Ovary (tissue), 9 donors: Measurements from ENCODE around the gene GALNT17. TPM values are rescaled to one million over a fixed set of nuclear protein-coding genes. Genes with fewer than 3 reads are reported as not detected.

Experiments used
- DNase-seq, 5 donors: peaks; one replicate each; pipeline ENCODE4 v3.0.0-alpha.2; 2019 to 2020
- H3K27ac ChIP-seq, 2 donors: fragments of 200-600 bp; one replicate each; pipeline versions ENCODE4 v1.5.1 to v1.8.0; 2019 to 2022
- H3K27me3 ChIP-seq: fragments of 200-600 bp; one replicate; pipeline ENCODE4 v1.8.0; 2022
- H3K36me3 ChIP-seq: fragments of 200-600 bp; sonication (generic); one replicate; pipeline ENCODE4 v1.5.1; 2019
- H3K4me1 ChIP-seq: one replicate; pipeline ENCODE4 v1.8.1; 2013; ENCODE audit warnings: mild to moderate bottlenecking, moderate library complexity; ENCODE audit not compliant: insufficient read depth
- H3K4me3 ChIP-seq: fragments of 200-600 bp; sonication (generic); one replicate; pipeline ENCODE4 v1.5.1; 2017
- H3K9me3 ChIP-seq, 2 donors: fragments of 200-600 bp in 1 of 2; sonication (generic) in 1 of 2; one replicate each; pipeline versions ENCODE4 v1.5.1 to v1.8.1; 2013 to 2019; ENCODE audit warnings: mild to moderate bottlenecking in 1 of 2, moderate library complexity in 1 of 2
- EP300 ChIP-seq: sonication (generic); formaldehyde crosslinking; IDR thresholded peaks from one replicate; pipeline ENCODE4 v1.6.1; 2017; ENCODE audit warnings: antibody characterized with exemption
- POLR2A ChIP-seq: fragments of 450-650 bp; IDR thresholded peaks from one replicate; pipeline ENCODE4 v1.6.1; 2017; ENCODE audit warnings: antibody characterized with exemption, mild to moderate bottlenecking, moderate library complexity
- WGBS, 3 donors: extraction: QIAGEN DNeasy Blood & Tissue Kit in 1 of 3; methylation state at CpG; one replicate each; pipeline versions ENCODE4 v1.1.5 to v1.1.7; 2013 to 2017; 5-methylcytosine and 5-hydroxymethylcytosine counted together
- intact Hi-C, 4 donors: fragments of 100-400 bp; cut with DNase I; formaldehyde crosslinking; loops; one replicate each; pipeline versions ENCODE4 v1.11.0 to v1.15.1; 2022 to 2023
- polyA plus RNA-seq, 2 donors: library from polyadenylated mRNA; stranded (reverse); fragments of 200-250 nt in 1 of 2; fragments of 350-450 nt in 1 of 2; fragmentation: Illumina TruSeq in 1 of 2; extraction: RNeasy Lipid Tissue Mini Kit (QIAGEN cat#74804) in 1 of 2; gene quantifications; one replicate each; pipeline ENCODE4 v1.2.3, GENCODE V29; 2013 to 2014
- total RNA-seq, 7 donors: library from RNA; depleted of rRNA in 2 of 7; stranded (reverse); fragments of >200 nt in 2 of 7; fragmentation: NEBNext Ultra II Directional in 3 of 7; extraction: Animal tissue kit (Norgen Biotek cat#: 25700) in 3 of 7; gene quantifications; one replicate each; pipeline versions ENCODE4 v1.1.0 to v1.2.4, GENCODE V29; 2016 to 2023
- TF ChIP-seq, protein P1 (sequence below), 3 donors: fragments of 450-650 bp in 2 of 3; fragments of 200-600 bp in 1 of 3; IDR thresholded peaks; one replicate each; pipeline versions ENCODE4 v1.5.1 to v1.8.0; 2016 to 2022; ENCODE audit warnings: antibody characterized with exemption in 3 of 3, mild to moderate bottlenecking in 1 of 3
- donor health status: DM: no; HTN: no; CAD: no; lungs with moderate emphysema.
- donor health status: DM: no; HTN: no; CAD: no.
- donor health status: Bipolar disorder and iron deficiency.
- donor health status: DM: yes; HTN: yes; CAD: no.
- donor health status: DM: no; HTN: no; CAD: no.
- donor health status: DM: yes; HTN: yes; CAD: no.

The GALNT17 gene
- total and polyA plus RNA-seq, 9 donors: 13.4 to 90.1 (median 57.1) TPM

DNA sequence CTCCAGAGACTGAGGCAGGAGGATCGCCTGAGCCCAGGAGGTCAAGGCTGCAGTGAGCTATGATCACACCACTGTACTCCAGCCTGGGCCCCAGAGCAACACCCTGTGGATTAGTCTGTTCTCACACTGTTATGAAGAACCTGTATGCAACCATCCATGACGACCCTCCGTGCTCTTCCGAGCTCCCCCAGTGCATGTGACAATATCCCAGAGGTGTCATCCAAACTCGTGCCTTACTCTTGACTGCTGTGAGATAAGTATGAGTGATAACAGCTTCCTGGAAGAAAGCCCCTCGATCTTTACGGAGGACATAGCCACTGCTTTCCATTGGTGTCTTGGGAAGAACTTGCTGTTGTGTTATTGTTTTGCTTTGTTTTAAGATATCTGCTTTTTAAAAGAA is 591.9 kb downstream of the GALNT17 start:
- H3K27ac ChIP-seq: no peak overlapping the region
- no peaks in the 10 kb centered on the region for H3K27me3 ChIP-seq
- H3K9me3 ChIP-seq: no peaks in the 10 kb centered on the region
- DNase-seq: no peak
- intact Hi-C loops: no loop called here
- TF ChIP-seq, protein P1, sequence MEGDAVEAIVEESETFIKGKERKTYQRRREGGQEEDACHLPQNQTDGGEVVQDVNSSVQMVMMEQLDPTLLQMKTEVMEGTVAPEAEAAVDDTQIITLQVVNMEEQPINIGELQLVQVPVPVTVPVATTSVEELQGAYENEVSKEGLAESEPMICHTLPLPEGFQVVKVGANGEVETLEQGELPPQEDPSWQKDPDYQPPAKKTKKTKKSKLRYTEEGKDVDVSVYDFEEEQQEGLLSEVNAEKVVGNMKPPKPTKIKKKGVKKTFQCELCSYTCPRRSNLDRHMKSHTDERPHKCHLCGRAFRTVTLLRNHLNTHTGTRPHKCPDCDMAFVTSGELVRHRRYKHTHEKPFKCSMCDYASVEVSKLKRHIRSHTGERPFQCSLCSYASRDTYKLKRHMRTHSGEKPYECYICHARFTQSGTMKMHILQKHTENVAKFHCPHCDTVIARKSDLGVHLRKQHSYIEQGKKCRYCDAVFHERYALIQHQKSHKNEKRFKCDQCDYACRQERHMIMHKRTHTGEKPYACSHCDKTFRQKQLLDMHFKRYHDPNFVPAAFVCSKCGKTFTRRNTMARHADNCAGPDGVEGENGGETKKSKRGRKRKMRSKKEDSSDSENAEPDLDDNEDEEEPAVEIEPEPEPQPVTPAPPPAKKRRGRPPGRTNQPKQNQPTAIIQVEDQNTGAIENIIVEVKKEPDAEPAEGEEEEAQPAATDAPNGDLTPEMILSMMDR (IDR thresholded peaks at IDR 0.05): no peak
- TF ChIP-seq EP300 (no peak), POLR2A (no peak)
- H3K4me1 ChIP-seq: peaks cover 1% of the 10 kb centered on the region
- H3K36me3 ChIP-seq: no peaks in the 10 kb centered on the region
- 25 to 41% (median 31%) methylated on average over 7 of the region's 7 CpGs for WGBS, 3 donors
- H3K4me3 ChIP-seq: no peak overlapping the region

GRCh38 chr7:71727347-71727746 is 595.4 kb downstream of the GALNT17 start:
- Histone ChIP-seq H3K36me3 (no peaks in the 10 kb centered on the region), H3K4me1 (peaks cover 1% of the 10 kb centered on the region), H3K4me3 (no peak overlapping the region), H3K27ac (no peak overlapping the region), H3K9me3 (no peaks in the 10 kb centered on the region), H3K27me3 (no peaks in the 10 kb centered on the region)
- TF ChIP-seq POLR2A (no peak), EP300 (no peak)
- TF ChIP-seq, protein P1 (IDR thresholded peaks at IDR 0.05): no peak
- intact Hi-C loops: no loop called here
- WGBS, 3 donors: 88 to 95% (median 92%) methylated on average over 1 of the region's 1 CpG
- no peak for DNase-seq

DNA sequence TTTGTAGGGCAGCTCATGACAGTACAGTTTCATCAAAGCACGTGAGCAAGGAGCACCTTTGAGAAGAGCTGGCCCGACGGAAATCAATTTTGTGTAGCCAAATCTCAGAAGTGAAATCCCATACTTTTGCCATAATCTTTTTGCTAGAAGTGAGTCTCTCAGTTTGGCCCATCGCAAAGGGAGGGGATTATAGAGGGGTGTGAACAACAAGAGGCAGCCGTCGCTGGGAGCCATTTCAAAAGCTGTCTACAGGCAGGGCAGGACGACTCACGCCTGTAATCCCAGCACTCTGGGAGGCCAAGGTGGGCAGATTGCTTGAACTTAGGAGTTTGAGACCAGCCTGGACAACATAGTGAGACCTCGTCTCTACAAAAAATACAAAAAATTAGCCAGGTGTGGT is 599.8 kb downstream of the GALNT17 start:
- no peaks in the 10 kb centered on the region for H3K9me3 ChIP-seq
- TF ChIP-seq POLR2A (no peak), EP300 (no peak)
- TF ChIP-seq, protein P1 (IDR thresholded peaks at IDR 0.05): no peak
- DNase-seq: no peak
- H3K27ac ChIP-seq: no peak overlapping the region
- H3K4me1 ChIP-seq: no peaks in the 10 kb centered on the region
- WGBS, 3 donors: 92 to 93% (median 92%) methylated on average over 9 of the region's 9 CpGs
- H3K36me3 ChIP-seq: no peaks in the 10 kb centered on the region
- no peaks in the 10 kb centered on the region for H3K27me3 ChIP-seq
- intact Hi-C loops: loop anchor here (2.0 to 10.0 kb wide), 6 partner anchors 497 to 907 kb away; no protein-coding TSS in a partner anchor
- H3K4me3 ChIP-seq: no peak overlapping the region

DNA sequence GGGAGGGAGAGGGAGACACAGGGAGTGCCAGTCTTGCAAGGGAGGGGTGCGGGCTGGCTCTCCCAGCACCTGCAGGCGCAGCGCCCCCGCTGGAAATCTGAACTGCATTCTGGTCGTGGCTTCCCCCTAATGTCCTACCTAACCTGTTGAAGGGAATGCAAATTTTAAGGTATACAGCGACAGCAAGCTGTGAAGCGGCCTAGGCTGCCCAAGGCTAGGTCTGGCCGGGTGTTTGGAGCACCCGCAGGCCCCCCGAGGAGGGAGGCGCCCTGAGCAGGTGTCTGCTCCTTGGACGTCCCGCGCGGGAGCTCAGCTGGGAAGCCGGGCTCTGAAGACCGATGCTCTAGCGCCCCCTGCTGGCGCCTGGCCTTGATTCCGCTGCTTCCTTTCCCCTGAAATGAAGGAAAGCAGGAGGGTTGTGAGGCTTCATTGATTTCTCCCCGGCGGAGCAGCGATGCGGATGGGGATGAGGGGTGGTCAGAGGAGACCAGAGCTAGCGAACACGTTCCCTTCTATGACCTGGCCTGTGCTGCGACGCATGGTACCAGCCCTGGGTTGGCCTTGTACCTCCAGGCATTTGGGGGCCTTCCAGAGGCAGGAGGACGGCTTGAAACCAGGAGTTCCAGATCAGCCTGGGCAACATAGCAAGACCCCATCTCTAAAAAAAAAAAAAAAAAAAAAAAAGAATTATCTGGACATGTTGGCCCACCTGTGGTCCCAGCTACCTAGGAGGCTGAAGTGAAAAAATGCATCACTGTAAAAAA is 601.3 kb downstream of the GALNT17 start:
- Histone ChIP-seq H3K4me1 (no peaks in the 10 kb centered on the region), H3K9me3 (no peaks in the 10 kb centered on the region), H3K4me3 (peak overlapping the region; percentile 17), H3K27ac (no peak overlapping the region), H3K36me3 (no peaks in the 10 kb centered on the region), H3K27me3 (no peaks in the 10 kb centered on the region)
- DNase-seq: peak; percentile 85 to 93 (median 91)
- WGBS, 3 donors: 3 to 4% (median 3%) methylated on average over 29 of the region's 29 CpGs
- intact Hi-C loops: loop anchor here (2.0 to 10.0 kb wide), 6 partner anchors 498 to 908 kb away; no protein-coding TSS in a partner anchor
- TF ChIP-seq, protein P1 (IDR thresholded peaks at IDR 0.05): peak; percentile 89 to 98 (median 94)
- TF ChIP-seq POLR2A (no peak), EP300 (no peak)
